ENCODE results near the gene PUS10.

- TF ChIP-seq RAD21 (conservative IDR thresholded peaks at IDR 0.05 in 1 of 2, IDR thresholded peaks at IDR 0.05 in 1 of 2) (no peak), JUN (IDR thresholded peaks at IDR 0.05) (no peak), SMC3 (IDR thresholded peaks at IDR 0.05) (no peak), CTCF (IDR thresholded peaks at IDR 0.05) (no peak), POLR2A (IDR thresholded peaks at IDR 0.05; ENCODE audit: low read length) (no peak), BCL3 (IDR thresholded peaks at IDR 0.05) (no peak), KDM1A (IDR thresholded peaks at IDR 0.05; ENCODE audit: low read depth) (no peak), MAX (IDR thresholded peaks at IDR 0.05) (no peak), E2F6 (IDR thresholded peaks at IDR 0.05; ENCODE audit: borderline replicate concordance, low read depth) (no peak), EP300 (IDR thresholded peaks at IDR 0.05) (no peak), RFX5 (IDR thresholded peaks at IDR 0.05) (no peak), CBX8 (IDR thresholded peaks at IDR 0.05) (no peak), USF2 (IDR thresholded peaks at IDR 0.05) (no peak), NR3C1 (IDR thresholded peaks at IDR 0.05) (no peak)
Observed at GRCh38 chr2:61021228-61021660, 3.2 kb upstream of the PUS10 start.

Measured in A549 (cell line).